Skeletal muscle satellite cell (primary cell): ENCODE measurements around the gene SPTB.

ENCODE experiments used
- H3K27me3 ChIP-seq: 2 replicates; pipeline ENCODE4 v1.7.0; 2013; ENCODE audit warnings: low read length; ENCODE audit not compliant: control insufficient read depth, insufficient read depth
- H3K36me3 ChIP-seq: 2 replicates; pipeline ENCODE4 v1.7.0; 2013; ENCODE audit warnings: mild to moderate bottlenecking, control low read depth, low read length; ENCODE audit not compliant: insufficient read depth
- H3K4me1 ChIP-seq: 2 replicates; pipeline ENCODE4 v1.7.0; 2013; ENCODE audit warnings: low read length; ENCODE audit not compliant: control insufficient read depth, insufficient read depth
- H3K4me2 ChIP-seq: 2 replicates; pipeline ENCODE4 v1.7.0; 2013; ENCODE audit warnings: mild to moderate bottlenecking, low read length
- H3K4me3 ChIP-seq: 2 replicates; pipeline ENCODE4 v1.7.0; 2013; ENCODE audit warnings: low read length
- H3K9ac ChIP-seq: 2 replicates; pipeline ENCODE4 v1.7.0; 2013; ENCODE audit warnings: mild to moderate bottlenecking, low read depth, low read length, moderate library complexity
- H3K9me3 ChIP-seq: replicated peaks from 2 replicates; pipeline ENCODE4 v1.7.0; 2013; ENCODE audit warnings: mild to moderate bottlenecking, control low read depth, low read length

SPTB gene

DNA sequence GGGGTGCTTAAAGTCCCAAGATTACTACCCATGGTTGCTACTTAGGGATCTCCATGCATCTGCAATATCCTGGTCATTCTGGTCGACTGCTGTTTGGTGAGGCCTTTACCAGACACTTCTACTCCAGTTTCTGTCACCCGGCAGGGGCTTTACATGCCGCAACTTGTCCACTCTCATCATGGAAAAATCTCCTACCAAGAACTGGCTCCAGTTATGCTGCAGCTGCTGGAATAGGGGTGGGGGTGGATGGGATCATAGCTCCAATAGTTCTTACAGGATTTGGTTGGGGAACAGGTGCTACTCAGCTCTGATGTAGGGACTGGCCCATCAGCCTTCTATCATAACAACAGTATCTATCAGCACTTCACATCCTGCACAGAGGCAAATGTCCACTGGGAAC lies 51.6 kb downstream of the SPTB start:
- Histone ChIP-seq H3K27me3 (peaks cover 61% of the 10 kb centered on the region), H3K4me2 (no peak overlapping the region), H3K36me3 (no peaks in the 10 kb centered on the region), H3K9me3 (no peaks in the 10 kb centered on the region), H3K4me3 (no peak overlapping the region), H3K4me1 (no peaks in the 10 kb centered on the region), H3K9ac (no peak overlapping the region)

DNA sequence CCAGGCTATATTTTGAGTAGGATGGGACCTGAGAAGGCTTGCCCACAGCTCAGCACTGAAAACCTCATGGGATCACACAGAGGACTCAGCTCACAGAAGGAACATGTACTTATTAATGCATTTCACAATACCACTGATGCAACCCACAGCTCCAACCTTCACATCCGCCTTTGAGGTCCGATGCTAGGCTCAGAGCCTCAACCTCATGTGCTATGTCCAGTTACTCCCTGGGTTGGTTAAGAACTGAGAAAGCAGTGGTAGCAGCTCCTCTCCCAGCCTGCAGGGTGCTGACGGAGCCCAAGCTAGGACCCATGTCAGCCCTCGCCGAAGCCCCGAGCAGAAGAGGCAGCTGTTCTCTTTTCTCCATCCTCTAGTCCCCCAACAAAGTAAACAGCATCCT lies 52.9 kb downstream of the SPTB start:
- Histone ChIP-seq H3K4me2 (no peak overlapping the region), H3K27me3 (peaks cover 55% of the 10 kb centered on the region), H3K4me1 (no peaks in the 10 kb centered on the region), H3K4me3 (no peak overlapping the region), H3K36me3 (no peaks in the 10 kb centered on the region), H3K9ac (no peak overlapping the region), H3K9me3 (no peaks in the 10 kb centered on the region)

DNA sequence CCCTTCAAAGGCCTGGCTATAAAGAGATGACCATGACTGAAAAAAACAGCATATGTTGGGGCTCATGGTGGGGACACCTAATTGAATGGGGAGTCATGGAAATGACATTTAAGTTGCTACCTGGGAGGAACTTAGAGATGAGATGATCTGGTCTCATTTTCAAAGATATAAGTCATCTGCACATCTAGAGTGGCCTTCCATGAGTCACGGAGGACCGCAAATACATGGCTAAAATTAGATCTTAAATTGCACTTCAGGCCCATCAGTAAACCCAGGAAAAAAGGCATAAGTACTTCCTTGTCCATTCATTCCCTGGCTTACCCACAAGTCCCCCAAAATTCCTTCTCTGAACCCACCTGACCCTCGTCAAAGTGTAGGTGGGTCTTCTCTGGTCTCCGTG lies 53.4 kb downstream of the SPTB start:
- Histone ChIP-seq H3K4me3 (no peak overlapping the region), H3K9ac (no peak overlapping the region), H3K4me2 (no peak overlapping the region), H3K9me3 (no peaks in the 10 kb centered on the region), H3K36me3 (no peaks in the 10 kb centered on the region), H3K4me1 (no peaks in the 10 kb centered on the region), H3K27me3 (peaks cover 51% of the 10 kb centered on the region)

DNA sequence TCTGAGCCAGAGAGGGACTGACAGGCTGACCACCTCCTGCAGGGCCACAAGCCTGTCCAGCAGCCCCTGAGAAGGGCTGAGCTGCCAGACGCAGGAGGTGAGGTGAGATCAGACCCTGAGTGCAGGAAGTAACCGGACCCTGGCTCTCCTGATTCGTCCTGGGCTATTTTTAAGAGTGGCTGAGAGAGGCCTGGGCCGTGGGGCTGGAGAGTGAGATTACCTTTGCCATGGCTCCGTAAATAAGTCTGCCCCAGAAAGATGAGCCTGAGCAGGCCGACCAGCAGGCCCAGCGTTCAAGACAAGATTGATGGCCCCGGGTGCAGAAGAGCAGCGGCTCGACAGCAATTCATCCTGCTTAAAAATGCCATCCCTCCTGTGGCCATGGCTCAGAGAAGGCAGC lies 54.2 kb downstream of the SPTB start:
- H3K27me3 ChIP-seq: peaks cover 53% of the 10 kb centered on the region
- no peaks in the 10 kb centered on the region for H3K36me3 ChIP-seq

DNA sequence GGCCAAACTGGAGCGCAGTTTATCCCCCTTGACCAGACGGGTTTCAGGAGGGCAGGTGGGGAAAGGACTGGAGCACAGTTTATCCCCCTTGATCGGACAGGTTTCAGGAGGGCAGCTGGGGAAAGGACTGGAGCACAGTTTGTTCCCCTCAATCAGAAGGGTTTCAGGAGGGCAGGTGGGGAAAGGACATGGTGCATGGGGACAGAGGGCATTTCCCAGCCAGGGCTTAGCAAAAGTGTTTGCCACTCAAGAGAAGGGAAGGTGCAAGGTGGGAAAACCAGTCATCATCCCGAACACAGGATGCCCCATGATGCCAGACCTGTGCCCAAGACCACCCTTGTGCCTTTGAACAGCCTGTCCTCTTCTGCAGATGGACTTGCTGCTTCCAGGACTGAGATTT lies 54.7 kb downstream of the SPTB start:
- no peaks in the 10 kb centered on the region for H3K4me1 ChIP-seq
- no peaks in the 10 kb centered on the region for H3K9me3 ChIP-seq
- no peak overlapping the region for H3K9ac ChIP-seq
- peaks cover 53% of the 10 kb centered on the region for H3K27me3 ChIP-seq
- no peak overlapping the region for H3K4me3 ChIP-seq
- H3K36me3 ChIP-seq: no peaks in the 10 kb centered on the region
- H3K4me2 ChIP-seq: no peak overlapping the region

More for the DNA sequence above, 54.2 kb downstream of the SPTB start:
- no peak overlapping the region for H3K4me3 ChIP-seq
- no peak overlapping the region for H3K9ac ChIP-seq
- H3K4me1 ChIP-seq: no peaks in the 10 kb centered on the region
- H3K9me3 ChIP-seq: no peaks in the 10 kb centered on the region
- no peak overlapping the region for H3K4me2 ChIP-seq

DNA sequence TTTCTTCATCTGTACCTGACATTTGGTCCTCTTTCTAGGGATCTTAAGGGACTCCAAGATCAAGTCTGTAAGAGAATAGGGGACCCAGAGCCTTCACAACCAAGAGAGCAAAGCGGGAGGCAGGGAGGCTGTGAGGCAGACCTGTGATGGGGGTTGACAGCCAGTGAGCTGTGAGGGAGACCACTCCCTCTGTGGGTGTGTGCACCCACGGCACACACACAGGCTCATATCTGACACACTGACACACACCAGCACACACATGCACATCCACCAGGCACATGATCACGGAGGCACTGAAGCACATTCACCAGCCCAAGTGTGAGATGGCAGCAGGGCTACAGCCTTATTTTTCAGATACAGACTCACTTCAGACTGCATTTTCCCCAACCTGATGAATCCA lies 55.2 kb downstream of the SPTB start:
- Histone ChIP-seq H3K4me1 (no peaks in the 10 kb centered on the region), H3K9ac (no peak overlapping the region), H3K4me3 (no peak overlapping the region), H3K27me3 (peaks cover 50% of the 10 kb centered on the region), H3K9me3 (no peaks in the 10 kb centered on the region), H3K36me3 (no peaks in the 10 kb centered on the region), H3K4me2 (no peak overlapping the region)

DNA sequence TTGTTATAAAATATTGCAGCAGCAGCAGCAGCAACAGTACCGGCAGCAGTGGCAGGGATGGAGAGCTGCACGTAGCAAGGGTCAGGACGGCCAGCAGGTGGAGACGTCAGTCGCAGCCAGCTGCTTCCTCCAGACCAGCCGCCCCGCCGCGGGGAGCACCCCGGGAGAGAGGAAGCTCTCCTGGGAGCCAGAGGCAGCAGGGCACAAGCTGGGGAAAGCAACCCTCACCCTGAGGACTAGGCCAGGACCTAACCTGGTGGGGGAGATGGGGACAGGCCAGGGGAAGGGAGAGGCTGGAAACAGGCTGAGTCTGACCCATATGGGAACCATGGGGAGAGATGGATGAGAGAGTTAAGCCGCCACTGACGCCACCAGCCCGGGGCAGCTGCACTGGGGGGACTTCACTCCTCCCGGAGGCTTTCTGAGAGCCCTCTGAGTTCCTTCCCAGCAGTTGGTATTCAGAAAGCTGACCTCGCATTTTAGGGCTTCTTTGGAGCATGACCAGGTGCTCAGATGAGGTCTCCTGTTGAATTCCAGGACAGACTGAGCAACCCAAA lies 56.3 kb downstream of the SPTB start:
- no peaks in the 10 kb centered on the region for H3K9me3 ChIP-seq
- no peak overlapping the region for H3K9ac ChIP-seq
- H3K4me3 ChIP-seq: peak overlapping the region; percentile 42
- no peaks in the 10 kb centered on the region for H3K36me3 ChIP-seq
- H3K4me1 ChIP-seq: no peaks in the 10 kb centered on the region
- peak overlapping the region; percentile 72 for H3K4me2 ChIP-seq
- H3K27me3 ChIP-seq: peaks cover 51% of the 10 kb centered on the region

DNA sequence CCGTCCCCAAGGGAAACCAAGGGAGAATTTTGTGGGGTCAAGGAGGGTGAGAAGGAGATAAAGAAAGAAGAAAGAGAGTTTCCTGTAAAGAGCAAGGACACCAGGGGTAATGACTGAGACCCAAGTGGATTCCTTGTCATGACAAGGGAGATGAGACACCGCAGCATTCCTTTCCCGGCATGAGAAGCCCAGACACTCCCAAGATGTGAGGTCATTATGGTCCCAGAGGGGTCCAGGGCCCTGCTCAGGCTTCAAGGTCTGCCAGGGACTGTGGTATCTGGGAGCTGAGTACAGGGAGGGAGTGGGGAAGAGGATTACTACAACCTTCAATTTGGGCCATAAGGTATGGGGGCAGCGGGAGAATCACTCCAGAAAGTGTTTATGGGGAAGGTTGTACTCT lies 58.1 kb downstream of the SPTB start:
- H3K4me3 ChIP-seq: no peak overlapping the region
- H3K9ac ChIP-seq: no peak overlapping the region
- H3K4me2 ChIP-seq: no peak overlapping the region
- H3K4me1 ChIP-seq: peaks cover 8% of the 10 kb centered on the region
- H3K9me3 ChIP-seq: no peaks in the 10 kb centered on the region
- H3K36me3 ChIP-seq: no peaks in the 10 kb centered on the region
- peaks cover 41% of the 10 kb centered on the region for H3K27me3 ChIP-seq

DNA sequence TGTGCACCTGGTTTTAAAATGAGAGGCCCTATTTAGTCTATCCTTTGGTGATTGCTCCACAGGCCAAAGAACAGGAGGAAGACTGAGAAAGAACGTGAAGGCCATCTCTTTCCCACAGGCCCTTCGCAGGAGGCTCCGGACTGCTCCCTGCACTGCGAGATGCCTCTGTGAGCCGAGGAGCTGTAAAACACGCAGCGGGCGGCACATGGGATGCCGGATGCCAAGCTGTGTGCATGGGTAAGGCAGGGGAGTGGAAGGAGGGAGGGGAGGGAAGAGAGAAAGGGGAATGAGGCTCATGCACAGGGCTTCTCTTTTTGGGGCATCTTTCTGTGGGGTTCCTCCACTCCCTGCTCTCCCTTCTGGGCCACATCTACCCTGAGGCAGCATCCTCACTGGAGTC lies 61.6 kb downstream of the SPTB start:
- no peak overlapping the region for H3K4me2 ChIP-seq
- H3K9me3 ChIP-seq: no peaks in the 10 kb centered on the region
- peaks cover 26% of the 10 kb centered on the region for H3K27me3 ChIP-seq
- no peaks in the 10 kb centered on the region for H3K36me3 ChIP-seq
- H3K4me3 ChIP-seq: no peak overlapping the region
- H3K4me1 ChIP-seq: peaks cover 8% of the 10 kb centered on the region
- H3K9ac ChIP-seq: no peak overlapping the region

DNA sequence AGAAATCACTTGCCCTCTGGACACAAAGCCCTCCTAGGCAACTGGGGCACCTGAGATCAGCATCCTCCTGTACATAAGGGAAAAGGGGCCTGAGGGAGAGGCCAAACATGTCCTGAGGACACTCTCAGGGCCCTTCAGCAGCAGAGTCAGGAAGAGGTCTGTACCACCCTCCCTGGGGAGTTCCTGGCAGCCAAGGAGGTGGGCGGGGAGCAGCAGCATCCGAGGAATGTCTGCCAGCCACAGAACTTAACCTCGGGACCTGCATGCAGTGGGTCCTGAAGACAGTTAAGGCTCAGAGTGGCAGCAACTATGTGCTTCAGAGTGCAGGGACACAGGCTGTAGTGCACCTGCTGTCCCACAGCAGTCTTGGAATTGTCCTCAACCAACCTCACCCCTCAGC lies 62.1 kb downstream of the SPTB start:
- Histone ChIP-seq H3K9me3 (no peaks in the 10 kb centered on the region), H3K4me3 (no peak overlapping the region), H3K27me3 (peaks cover 26% of the 10 kb centered on the region), H3K4me2 (no peak overlapping the region), H3K4me1 (peaks cover 8% of the 10 kb centered on the region), H3K36me3 (no peaks in the 10 kb centered on the region), H3K9ac (no peak overlapping the region)

DNA sequence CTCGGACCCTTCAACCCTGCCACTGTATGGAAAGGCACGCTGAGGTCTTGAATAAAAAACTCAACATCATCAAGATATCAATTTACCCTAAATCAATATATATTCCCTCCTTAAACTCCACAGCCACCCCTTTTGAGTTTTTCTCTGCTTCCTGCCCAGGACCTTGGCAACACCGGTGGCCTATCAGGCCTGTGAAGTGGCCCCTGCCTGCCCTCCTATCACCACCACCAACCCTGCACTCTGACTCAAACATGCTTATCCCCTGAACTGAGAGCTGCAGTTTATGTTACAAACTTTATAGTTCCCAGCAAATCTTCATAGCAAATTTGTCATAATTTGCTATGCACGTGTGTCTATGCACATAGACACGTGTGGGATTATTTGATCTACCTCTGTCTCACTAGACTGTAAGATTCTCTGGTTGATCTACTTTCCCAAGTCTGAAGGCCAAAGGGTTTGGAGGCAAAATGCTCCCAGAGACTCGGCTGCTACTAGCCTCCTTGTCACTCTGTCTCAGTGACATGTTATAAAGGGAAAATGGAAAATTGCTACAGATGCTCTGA lies 63.4 kb downstream of the SPTB start:
- Histone ChIP-seq H3K4me3 (no peak overlapping the region), H3K4me2 (no peak overlapping the region), H3K4me1 (peaks cover 8% of the 10 kb centered on the region), H3K9ac (no peak overlapping the region), H3K9me3 (no peaks in the 10 kb centered on the region), H3K27me3 (peaks cover 25% of the 10 kb centered on the region), H3K36me3 (no peaks in the 10 kb centered on the region)

DNA sequence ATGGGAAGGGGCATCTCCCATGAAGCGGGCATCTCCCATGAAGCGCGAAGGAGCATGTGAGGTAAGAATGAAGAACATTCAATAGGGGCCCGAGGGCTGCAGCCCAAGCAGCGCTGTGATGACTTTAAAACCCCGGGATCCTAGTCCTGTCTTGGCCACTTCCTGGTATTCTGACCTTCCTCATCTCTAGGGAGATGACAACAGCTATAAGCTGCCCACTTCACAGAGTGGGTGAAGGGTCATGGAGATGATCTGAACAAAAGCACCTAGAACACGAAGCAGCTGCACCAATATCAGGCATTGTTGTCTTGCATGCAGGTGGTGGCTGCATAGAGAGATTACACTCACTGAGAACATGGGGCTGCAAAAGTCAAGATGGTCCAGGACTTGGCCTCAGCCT lies 64.5 kb downstream of the SPTB start:
- H3K9me3 ChIP-seq: no peaks in the 10 kb centered on the region
- no peak overlapping the region for H3K9ac ChIP-seq
- H3K4me2 ChIP-seq: no peak overlapping the region
- H3K4me1 ChIP-seq: peaks cover 8% of the 10 kb centered on the region
- H3K27me3 ChIP-seq: peaks cover 19% of the 10 kb centered on the region
- no peaks in the 10 kb centered on the region for H3K36me3 ChIP-seq
- no peak overlapping the region for H3K4me3 ChIP-seq
